ENCODE data around the gene COL25A1. TPM values are rescaled to one million over a fixed set of nuclear protein-coding genes. Genes with fewer than 3 reads are reported as not detected.

COL25A1 gene
- total RNA-seq, 1 donor from 2014 or later, result 14.7 TPM

DNA sequence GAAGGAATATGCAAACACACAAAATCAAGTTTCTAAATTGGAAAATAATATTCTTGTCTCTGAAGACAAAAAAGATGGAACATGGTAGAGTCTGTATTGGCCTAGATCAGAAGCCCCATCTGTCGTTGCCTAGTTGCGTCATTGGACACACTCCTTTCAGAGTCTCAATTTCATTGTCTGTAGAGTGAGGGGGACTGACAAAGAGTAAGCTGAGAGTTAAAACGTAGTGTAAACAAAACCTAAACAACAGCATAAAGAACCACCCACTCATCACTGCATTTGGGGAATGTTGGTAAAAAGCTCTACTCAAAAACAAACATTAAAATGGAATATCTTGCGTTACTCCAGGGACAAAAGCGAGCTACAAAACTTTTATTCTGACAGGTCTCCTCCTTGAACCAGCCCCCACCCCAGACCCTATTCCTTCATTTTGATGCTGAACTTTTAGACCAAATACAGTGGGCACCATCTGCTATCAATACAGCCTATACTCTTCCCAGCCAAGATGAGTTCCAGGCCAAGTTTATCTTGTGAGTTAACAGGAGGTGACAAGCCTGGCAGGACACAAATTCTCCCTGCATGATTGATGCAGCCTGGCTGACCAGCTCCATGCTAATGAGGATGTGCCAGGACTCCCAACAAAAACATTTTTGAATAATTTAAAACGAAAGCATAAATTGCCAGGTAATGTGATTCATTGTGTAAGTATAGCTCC lies 125.2 kb downstream of the COL25A1 start:
- no peak for FAIRE-seq

DNA sequence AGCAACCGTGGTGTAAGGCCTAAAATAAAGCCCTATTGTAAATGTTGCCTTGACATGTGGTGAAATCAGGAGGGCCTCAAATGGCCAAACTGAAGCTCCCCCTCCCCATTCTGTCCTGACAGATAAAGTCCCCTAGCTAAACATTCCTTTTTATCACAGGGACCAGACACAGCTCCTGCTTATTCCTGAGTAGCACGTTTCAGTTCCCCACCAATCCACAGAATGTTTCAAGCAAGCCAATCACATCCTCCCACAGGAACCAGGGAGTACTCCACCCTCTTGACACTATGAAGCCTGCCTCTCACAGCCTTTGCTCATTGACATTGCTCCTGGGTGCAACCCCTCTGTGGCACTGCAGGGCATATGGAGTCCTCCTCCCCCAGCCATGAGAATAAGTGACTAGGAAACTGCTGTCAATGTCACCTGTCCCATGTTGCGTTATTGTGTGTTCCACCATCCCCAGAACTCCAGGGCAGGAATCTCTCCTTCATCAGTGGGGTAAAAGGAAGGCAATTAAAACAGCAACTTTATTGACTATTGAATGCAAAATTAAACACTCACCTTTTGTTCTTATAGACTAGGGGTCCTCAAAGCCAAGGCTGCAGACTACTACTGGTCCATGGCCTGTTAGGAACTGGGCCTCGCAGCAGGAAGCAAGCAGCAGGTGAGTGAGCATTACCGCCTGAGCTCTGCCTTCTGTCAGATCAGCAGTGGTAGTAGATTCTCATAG lies 128.1 kb downstream of the COL25A1 start:
- FAIRE-seq, result no peak

More for the DNA sequence above, 125.2 kb downstream of the COL25A1 start:
- no peak for DNase-seq (ENCODE audit: low spot score in 2 of 2)

DNA sequence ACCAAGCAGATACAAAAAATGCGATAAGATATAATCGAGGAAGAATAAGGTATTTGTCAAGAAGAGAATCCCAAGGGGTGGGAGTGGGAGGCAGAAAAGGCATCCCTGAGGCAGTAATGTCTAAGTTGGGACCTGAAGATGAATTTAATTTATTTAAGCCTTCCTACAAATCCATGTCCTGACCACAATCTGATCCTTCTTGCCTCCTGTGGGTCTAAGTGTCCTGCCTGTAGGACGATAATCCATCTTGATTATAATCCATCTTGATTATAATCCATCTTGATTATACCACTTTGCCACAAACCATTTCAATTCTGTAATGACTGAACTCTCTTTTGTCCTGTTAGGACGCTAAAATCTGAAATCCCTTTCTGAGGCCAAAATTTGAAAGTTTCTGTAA lies 130.2 kb downstream of the COL25A1 start:
- DNase-seq (ENCODE audit: low spot score in 2 of 2), result no peak
- FAIRE-seq, result no peak

More for the DNA sequence above, 128.1 kb downstream of the COL25A1 start:
- DNase-seq (ENCODE audit: low spot score in 2 of 2), result no peak

DNA sequence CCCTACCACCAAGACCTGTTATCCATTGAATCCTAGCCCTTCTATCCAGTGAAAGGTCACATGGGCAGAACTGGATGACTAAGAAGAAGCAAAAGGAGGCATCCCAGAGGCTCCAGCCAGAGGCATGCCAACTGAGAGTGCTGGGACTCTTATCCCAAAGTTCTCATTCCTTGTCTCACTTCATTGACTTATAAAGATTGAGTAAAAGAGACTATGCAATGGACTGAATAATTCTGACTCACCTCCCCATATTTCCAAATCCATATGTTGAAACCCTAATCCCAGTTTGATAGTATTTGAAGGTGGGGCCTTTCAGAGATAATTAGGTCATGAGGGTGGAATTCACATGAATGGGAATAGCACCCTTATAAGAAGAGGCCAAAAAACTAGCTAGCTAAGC lies 131.4 kb downstream of the COL25A1 start:
- no peak for FAIRE-seq
- DNase-seq (ENCODE audit: low spot score in 2 of 2), result no peak

DNA sequence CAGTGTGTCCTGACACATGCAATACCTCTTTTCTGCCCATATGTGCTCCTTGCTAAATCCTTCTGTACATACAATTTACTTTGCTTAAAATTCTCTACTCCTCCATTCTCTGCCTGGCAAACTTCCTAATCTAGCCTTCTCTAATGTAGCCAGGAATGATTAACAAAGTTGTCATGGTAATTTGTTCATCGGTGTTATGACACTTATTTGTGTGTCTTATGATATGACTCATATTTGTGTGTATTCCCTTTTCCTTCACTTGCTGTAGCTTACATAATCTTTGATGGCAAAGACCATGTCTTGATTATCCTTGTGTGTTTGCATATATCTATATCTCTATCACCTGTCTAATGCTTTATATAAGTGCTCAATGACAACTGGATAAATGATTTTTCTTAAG lies 133.3 kb downstream of the COL25A1 start:
- DNase-seq (ENCODE audit: low spot score in 2 of 2) (no peak), FAIRE-seq (no peak)

DNA sequence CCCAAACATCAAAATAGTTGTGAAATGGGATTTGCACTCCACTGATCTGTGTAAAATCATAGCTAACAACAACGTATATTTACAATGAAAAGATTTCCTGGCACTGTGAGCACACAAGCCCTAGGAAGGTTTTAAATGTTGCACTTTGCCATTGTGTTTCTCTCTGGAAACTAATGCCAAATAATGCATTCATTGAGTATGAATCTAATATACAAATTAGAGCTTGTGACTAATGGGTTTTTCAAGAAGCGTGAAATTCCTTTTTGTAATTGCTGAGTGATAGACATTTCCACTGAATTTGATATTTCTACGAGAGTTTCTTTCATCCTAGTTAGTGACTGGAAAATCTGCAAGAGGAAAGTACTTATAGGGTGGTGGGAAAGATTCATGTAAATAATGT lies 135.9 kb downstream of the COL25A1 start:
- FAIRE-seq (no peak), DNase-seq (ENCODE audit: low spot score in 2 of 2) (no peak)

DNA sequence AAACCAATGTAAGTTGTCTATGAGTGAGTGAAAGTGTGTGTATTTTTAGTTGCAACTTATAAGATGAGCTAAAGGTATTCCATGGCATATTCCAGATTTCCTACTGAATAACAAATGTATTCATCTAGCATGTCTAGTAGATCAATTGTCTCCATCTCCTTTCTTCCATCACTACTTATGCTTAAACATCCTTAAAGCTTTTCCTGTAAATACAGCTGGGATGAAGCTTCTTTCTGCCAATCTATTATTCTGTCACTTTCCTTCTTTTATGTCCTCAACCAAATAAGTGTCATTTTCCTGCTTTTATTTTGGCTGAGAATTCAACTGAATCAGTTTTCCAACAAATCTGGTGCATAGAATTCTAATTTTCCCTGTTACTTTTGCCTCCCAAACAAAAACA lies 136.3 kb downstream of the COL25A1 start:
- FAIRE-seq (no peak), DNase-seq (ENCODE audit: low spot score in 2 of 2) (no peak)

DNA sequence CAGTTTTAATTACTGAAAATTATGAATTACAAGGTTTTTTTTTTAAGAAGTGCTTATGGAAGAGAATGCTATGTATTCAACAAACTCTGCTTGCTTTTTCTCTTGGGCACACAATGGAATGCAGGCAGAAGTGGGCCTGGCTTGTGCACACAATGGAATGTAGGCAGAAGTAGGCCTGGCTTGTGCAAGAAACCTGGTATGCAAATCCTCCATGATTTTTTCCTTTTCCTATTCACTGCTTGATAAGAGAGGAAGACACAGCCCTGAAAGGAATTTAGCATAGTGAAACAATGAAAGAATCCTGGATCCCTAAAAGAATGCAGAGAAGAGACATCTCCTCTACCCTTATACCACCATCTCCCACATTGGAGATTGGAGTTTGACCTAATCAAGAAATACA lies 138.4 kb downstream of the COL25A1 start:
- DNase-seq (ENCODE audit: low spot score in 2 of 2) (no peak), FAIRE-seq (no peak)

DNA sequence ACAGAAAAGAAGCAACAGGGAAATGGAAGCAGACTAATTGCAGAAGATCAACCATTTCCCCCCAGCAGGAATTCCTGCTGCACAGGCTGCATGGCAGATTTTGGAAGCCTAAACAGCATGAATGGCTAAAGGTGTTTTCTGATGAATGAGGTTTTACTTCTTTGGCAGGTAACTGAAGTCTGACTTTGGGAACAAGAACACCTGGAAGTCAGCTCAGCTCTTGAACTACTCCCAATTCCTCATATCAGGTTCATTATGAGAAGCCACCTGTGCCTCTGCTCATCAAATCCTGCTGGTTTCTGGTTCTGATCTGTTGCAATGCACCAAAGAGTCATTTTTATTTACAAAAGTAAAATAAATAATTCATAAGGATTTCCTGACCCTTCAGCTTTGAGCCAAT lies 139.0 kb downstream of the COL25A1 start:
- no peak for FAIRE-seq
- no peak for DNase-seq (ENCODE audit: low spot score in 2 of 2)

DNA sequence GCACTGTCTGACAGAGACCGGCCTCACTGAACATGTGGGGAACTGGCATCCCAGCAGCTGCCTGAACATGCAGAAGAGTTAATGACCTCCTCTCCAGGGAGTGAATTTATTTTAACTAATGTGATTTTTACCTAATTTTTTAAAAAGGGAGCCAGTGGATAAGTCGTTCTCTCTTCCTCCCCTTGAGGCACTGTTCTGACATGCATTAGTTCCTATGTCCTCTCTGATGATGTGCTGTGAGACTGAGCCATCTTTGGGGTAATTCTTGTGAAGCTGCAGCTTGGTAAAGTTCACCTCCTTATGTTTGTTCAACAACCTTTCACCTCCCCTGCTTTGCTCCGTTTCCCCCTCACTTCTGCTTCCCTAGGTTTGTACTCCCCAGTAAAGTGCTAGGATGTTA lies 139.7 kb downstream of the COL25A1 start:
- no peak for FAIRE-seq

DNA sequence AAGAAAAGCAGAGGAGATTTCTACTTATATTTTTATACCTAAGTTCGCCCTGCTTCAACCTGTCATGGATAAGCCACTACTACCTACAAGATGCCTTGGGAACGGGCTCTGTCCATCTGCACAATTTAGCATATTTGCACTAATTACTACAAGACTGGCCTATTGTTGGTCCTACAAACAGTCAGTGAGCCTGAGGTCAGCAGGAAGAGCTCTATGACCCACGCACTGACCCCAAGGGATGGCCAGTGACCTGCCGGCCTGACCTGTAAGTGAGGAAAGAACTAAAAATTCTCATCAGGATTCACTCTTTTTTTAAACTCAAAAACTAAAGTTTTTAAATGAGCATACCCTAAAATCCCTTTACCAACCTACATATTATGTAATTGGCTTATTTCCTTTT lies 142.0 kb downstream of the COL25A1 start:
- FAIRE-seq (no peak), DNase-seq (ENCODE audit: low spot score in 2 of 2) (no peak)

More for the DNA sequence above, 139.7 kb downstream of the COL25A1 start:
- DNase-seq (ENCODE audit: low spot score in 2 of 2), result no peak

DNA sequence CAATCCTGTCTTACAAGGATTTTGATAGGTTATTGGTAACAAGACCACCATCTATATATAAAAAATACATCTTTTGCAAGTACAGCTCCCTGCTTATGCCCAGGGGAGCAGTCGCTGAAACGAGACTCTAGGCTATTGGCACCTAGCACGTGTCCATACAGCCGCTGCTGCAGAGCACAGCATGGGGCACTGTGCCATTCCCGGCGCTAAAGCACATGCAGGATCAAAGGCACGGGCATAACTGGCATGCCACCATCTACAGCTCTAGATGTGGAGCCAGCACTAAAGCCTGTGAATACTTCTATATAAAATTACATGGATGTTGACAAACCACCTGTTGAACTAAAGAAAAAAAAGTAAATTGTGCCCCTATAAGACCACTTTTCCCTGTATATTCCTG lies 144.8 kb downstream of the COL25A1 start:
- no peak for FAIRE-seq

DNA sequence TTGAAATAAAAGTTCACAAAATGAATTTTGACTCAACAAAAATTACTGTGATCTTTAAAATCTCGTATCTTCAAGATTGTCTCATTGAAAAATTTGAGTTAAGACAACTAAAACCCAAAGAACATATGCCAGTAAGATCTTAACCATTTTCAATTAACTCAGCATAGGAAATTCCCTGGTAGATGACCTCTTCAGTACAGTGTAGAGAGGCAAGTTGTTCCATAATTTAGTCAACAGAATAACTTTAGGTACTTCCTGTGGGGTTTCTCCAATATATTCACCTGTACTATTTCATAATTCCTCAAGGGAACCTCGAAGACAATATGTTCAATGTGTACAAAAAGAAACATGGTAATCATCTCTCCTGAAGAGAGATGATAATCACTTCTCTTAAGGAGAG lies 145.3 kb downstream of the COL25A1 start:
- no peak for DNase-seq (ENCODE audit: low spot score in 2 of 2)
- FAIRE-seq, result no peak

More for the DNA sequence above, 144.8 kb downstream of the COL25A1 start:
- DNase-seq (ENCODE audit: low spot score in 2 of 2), result no peak

DNA sequence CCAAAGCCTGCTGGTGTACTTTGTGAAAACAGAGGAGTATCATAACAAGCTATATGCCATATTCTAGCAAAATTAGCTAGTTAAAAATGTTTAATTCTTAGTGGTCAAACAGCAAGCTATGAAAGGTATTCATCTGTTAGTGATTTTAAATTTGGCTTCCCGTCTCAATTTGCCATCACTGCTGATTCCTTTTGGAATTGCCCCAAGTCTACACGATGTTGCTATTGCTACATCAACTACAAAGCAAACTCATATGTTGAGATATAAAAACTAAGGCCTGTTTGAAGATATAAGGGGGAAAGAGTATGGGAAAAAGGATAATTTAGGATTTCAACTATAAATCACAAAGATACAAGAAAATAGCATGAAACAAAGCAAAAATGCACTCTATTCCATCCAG lies 146.1 kb downstream of the COL25A1 start:
- DNase-seq (ENCODE audit: low spot score in 2 of 2), result no peak
- no peak for FAIRE-seq

DNA sequence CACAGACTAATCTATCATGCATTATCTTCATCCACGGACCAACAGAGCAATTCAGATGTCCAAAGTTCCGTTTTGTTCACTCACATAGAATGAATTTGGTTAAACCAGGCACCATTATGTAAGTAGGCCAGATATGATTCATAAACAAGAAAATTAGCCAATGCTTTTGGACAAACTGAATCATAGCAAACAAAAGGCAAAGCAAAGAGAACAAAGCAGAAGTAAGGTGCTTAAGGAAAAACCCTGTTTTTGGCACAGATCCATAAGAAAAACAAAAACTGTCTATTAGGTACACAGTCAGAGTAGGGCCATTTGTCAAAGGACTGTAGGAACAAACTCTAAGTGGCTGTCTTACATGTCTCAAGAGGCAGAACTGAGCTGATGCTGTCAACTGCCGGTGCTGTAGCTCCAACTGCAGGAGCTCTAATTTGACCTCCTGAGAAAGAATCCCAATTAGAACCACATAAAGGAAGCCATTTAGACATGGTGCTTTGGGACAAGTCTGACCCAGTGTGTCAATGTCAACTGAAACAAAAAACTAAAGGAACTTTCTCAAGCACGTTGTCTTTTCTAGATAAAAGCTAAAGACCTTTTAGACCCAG lies 146.7 kb downstream of the COL25A1 start:
- DNase-seq (ENCODE audit: low spot score in 2 of 2) (no peak), FAIRE-seq (no peak)

DNA sequence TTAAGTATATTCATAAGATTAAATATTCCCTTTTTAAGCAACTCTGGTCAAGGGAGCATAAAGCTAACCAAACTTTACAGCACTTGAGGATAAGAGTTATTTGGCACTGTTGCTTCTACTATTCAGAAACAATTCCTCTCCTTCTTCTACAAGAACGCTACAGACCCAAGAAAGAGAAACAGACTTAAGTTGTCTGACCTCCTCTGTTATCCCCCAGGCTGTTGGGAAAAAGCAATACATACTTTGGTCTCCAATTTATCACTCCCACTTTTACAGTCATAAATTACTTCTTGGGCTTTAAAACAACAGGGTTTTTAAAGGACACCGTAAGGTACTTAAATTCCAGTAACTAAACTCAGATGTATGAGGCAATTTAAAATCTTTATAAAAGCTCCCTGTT lies 147.4 kb downstream of the COL25A1 start:
- DNase-seq (ENCODE audit: low spot score in 2 of 2) (no peak), FAIRE-seq (no peak)

DNA sequence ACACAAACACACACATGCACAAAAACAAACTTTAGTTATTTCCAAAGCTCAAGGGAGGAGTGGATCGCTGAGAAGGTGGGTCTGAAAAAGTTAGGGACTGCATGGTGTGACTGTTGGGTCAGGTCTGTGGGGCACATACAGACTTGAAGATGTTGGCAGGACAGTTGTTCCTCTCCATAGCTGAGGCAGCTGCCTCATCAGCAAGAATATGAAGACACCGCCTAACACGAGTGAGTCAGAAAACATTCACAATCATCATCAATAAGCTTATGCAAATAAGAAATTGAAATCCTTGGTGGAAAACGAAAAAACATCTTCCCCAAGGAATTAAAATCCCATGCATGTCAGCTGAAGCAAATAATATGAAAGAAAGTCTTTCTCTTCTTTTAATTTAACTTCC lies 148.0 kb downstream of the COL25A1 start:
- DNase-seq (ENCODE audit: low spot score in 2 of 2), result no peak
- FAIRE-seq, result no peak

DNA sequence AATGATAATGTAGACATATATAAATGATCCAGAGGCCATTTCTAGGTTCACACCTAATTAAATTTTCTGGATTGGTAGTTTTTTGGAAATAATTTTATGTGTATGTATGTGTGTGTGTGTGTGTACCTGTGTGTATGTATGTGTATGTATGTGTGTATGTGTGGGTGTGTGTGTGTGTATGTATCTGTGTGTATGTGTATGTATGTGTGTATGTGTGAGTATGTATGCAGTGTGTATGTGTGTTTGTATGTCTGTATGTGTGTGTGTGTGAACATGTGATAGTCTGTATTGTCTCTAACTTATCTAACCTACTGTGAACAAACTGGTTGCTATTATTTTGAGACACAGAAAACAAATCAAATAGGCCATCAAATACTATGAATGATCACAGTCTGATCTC lies 152.6 kb downstream of the COL25A1 start:
- DNase-seq (ENCODE audit: low spot score in 2 of 2) (no peak), FAIRE-seq (no peak)

DNA sequence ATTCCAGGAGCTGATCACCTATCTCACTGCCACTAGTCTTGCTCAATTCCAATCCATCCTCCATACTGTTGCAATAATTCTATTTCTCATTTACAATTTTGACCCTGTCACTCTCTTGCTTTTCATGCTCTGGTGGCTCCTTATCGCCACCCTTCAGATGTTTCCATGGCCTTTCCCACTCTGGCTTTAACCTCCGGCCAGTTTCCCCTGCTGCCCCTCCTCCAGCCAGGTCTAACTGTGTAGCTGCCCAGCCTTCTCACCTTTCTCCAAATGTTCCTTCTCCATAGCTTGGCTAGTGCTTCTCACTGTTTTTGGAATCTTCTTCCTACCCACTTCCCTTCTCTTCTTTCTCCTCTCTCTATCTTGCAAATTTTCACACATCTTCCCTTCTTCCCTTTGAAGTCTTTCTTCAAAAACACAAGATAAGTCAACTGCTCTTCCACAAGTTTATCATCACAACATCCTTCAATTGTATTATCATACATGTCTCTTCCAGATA lies 153.8 kb downstream of the COL25A1 start:
- FAIRE-seq (no peak), DNase-seq (ENCODE audit: low spot score in 2 of 2) (no peak)

DNA sequence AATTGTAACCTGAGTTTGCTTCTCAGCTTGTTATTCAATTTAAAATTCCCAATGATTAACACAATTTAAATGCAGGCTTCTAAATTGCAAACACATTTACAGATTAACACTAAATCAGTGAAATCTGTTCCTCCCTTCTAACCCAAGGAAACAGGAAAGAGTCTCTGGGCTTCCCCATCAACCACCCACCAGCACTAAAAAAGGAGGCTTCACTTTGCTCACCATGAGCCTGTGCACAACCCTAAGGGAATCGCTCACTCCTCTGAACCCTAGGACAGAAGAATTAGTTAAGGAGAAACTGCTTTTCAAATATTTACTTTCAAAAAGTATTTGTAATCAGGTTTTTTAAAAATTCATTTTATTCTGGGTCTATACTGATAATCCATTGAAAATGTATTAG lies 155.3 kb downstream of the COL25A1 start:
- no peak for FAIRE-seq

DNA sequence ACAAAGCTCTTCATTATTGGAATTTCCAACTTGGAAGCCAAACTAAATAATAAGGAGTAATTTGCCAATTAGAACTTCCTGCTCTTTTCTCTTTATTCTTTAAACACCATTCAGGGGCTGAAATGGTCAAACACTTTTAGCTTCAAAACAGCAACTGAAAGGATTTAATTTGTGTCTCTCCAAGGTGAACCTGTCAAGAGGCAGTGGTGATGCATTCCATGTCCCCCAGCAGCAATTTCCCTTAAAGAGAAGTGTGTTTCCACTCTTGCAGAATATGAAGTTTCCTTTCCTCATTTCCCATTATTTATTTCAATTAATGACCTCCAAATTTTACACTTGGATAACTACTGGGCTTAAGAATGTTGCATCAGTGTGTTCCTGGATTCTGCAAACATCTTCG lies 156.0 kb downstream of the COL25A1 start:
- no peak for DNase-seq (ENCODE audit: low spot score in 2 of 2)

More for the DNA sequence above, 155.3 kb downstream of the COL25A1 start:
- no peak for DNase-seq (ENCODE audit: low spot score in 2 of 2)

More for the DNA sequence above, 156.0 kb downstream of the COL25A1 start:
- FAIRE-seq, result no peak

Measured in frontal cortex (tissue), 4 donors.